K562 (cell line): Measurements from ENCODE around the gene VRK1.

Experiments used
- CBFB ChIP-seq: sonication (generic); formaldehyde crosslinking; IDR thresholded peaks from 2 replicates; pipeline ENCODE4 v1.4.0; 2020; ENCODE audit warnings: mild to moderate bottlenecking, missing genetic modification reagents
- CBX8 ChIP-seq: fragments of 200-600 bp; sonication (generic); IDR thresholded peaks from 2 replicates; pipeline ENCODE4 v1.6.1; 2012; ENCODE audit warnings: borderline replicate concordance, mixed run types, low read depth, mild to moderate bottlenecking, moderate library complexity, mixed read lengths, low read length, control low read depth, inconsistent platforms; ENCODE audit not compliant: poor library complexity, severe bottlenecking; ENCODE audit errors: extremely low read depth
- CEBPB ChIP-seq: fragments of 450-650 bp; IDR thresholded peaks from 2 replicates; pipeline ENCODE4 v1.6.1; 2016; ENCODE audit warnings: missing genetic modification characterization, missing compliant biosample characterization
- KLF13 ChIP-seq: fragments of 450-650 bp; IDR thresholded peaks from 2 replicates; pipeline ENCODE4 v1.6.1; 2016; ENCODE audit warnings: missing genetic modification characterization, low read depth, mild to moderate bottlenecking, missing compliant biosample characterization, moderate library complexity, borderline replicate concordance
- MXI1 ChIP-seq: IDR thresholded peaks from 2 replicates; pipeline ENCODE4 v1.6.1; 2011; ENCODE audit warnings: low read depth, mild to moderate bottlenecking, improper control_type of control experiment, low read length
- PRPF4 ChIP-seq: fragments of 200-400 bp; formaldehyde crosslinking; IDR thresholded peaks from one replicate; pipeline ENCODE4 v1.6.1; 2017; ENCODE audit warnings: low read length, low read depth, mild to moderate bottlenecking; ENCODE audit not compliant: insufficient read depth, poor library complexity, severe bottlenecking
- ZFPM2 ChIP-seq: fragments of 250-450 bp; sonication (Bioruptor Pico); IDR thresholded peaks from 2 replicates; pipeline ENCODE4 v1.5.1; 2022; ENCODE audit warnings: mild to moderate bottlenecking
- TF ChIP-seq, protein P1 (sequence below), 3 experiments: IDR thresholded peaks in 2 of 3; conservative IDR thresholded peaks in 1 of 3; 2 replicates each; pipeline ENCODE4 v1.5.1; 2011 to 2012; ENCODE audit warnings: low read length in 3 of 3, mild to moderate bottlenecking in 3 of 3, control low read depth in 2 of 3, improper control_type of control experiment in 1 of 3, inconsistent platforms in 1 of 3, low read depth in 1 of 3, mixed read lengths in 1 of 3, moderate library complexity in 1 of 3; ENCODE audit not compliant: insufficient read depth in 2 of 3

DNA sequence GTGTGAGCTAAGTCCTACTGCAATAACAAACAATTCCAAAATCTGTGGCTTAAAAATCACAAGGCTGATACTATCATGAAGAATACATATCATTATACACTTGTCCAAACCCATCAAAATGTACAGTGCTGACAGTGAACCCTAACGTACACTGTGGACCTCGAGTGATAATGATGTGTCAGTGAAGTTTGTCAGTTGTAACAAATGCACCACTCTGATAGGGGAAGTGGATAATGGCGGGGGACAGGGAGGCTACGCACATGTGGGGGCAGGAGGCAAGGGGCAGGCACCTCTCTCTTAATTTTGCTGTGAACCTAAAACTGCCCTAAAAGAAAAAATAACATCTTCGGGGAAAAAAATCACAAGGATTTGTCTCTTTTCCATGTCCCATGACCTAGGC lies 100.0 kb downstream of the VRK1 start:
- TF ChIP-seq PRPF4: no peak
- no peak for TF ChIP-seq KLF13 (tag)
- no peak for TF ChIP-seq CBX8
- no peak for TF ChIP-seq CEBPB
- TF ChIP-seq MXI1: no peak
- TF ChIP-seq ZFPM2 (CRISPR knock-in tag): no peak
- no peak for TF ChIP-seq CBFB (CRISPR knock-in tag)
- TF ChIP-seq, protein P1, sequence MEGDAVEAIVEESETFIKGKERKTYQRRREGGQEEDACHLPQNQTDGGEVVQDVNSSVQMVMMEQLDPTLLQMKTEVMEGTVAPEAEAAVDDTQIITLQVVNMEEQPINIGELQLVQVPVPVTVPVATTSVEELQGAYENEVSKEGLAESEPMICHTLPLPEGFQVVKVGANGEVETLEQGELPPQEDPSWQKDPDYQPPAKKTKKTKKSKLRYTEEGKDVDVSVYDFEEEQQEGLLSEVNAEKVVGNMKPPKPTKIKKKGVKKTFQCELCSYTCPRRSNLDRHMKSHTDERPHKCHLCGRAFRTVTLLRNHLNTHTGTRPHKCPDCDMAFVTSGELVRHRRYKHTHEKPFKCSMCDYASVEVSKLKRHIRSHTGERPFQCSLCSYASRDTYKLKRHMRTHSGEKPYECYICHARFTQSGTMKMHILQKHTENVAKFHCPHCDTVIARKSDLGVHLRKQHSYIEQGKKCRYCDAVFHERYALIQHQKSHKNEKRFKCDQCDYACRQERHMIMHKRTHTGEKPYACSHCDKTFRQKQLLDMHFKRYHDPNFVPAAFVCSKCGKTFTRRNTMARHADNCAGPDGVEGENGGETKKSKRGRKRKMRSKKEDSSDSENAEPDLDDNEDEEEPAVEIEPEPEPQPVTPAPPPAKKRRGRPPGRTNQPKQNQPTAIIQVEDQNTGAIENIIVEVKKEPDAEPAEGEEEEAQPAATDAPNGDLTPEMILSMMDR (IDR thresholded peaks at IDR 0.05 in 2 of 3, conservative IDR thresholded peaks at IDR 0.05 in 1 of 3; ENCODE audit: insufficient read depth in 2 of 3, low read depth in 1 of 3, low read length in 3 of 3): no peak
